GM12878 (cell line): Measurements from ENCODE around the gene PRR7. TPM values are rescaled to one million over a fixed set of nuclear protein-coding genes. Genes with fewer than 3 reads are reported as not detected.
A peak's percentile ranks its signal among the peaks of the same experiment; 100 is the strongest.

Experiments used
- ATF3 ChIP-seq: IDR thresholded peaks from 2 replicates; pipeline ENCODE4 v1.6.1; 2011; ENCODE audit warnings: low read depth, mild to moderate bottlenecking, low read length, moderate library complexity, borderline replicate concordance; ENCODE audit errors: extremely low read depth
- BMI1 ChIP-seq: fragments of 450-650 bp; IDR thresholded peaks from 2 replicates; pipeline ENCODE4 v1.6.1; 2016; ENCODE audit warnings: mild to moderate bottlenecking, moderate library complexity, borderline replicate concordance
- CBX5 ChIP-seq: sonication (generic); IDR thresholded peaks from 2 replicates; pipeline ENCODE4 v1.6.1; 2016; ENCODE audit warnings: low read depth, moderate library complexity, mild to moderate bottlenecking, inconsistent platforms
- HDAC2 ChIP-seq: fragments of 200-600 bp; sonication (generic); IDR thresholded peaks from 2 replicates; pipeline ENCODE4 v1.6.1; 2017
- HDAC6 ChIP-seq: fragments of 200-600 bp; sonication (generic); IDR thresholded peaks from one replicate; pipeline ENCODE4 v1.8.0; 2017; ENCODE audit warnings: antibody characterized with exemption; ENCODE audit not compliant: unreplicated experiment
- IKZF1 ChIP-seq: fragments of 450-650 bp; conservative IDR thresholded peaks from 2 replicates; pipeline ENCODE4 v1.6.1; 2017; ENCODE audit warnings: antibody characterized with exemption, mild to moderate bottlenecking
- IKZF2 ChIP-seq, 2 experiments: fragments of 450-650 bp; IDR thresholded peaks; 2 replicates each; pipeline ENCODE4 v1.6.1; 2017; ENCODE audit warnings: mild to moderate bottlenecking in 2 of 2, moderate library complexity in 2 of 2
- JUND ChIP-seq: IDR thresholded peaks from 2 replicates; pipeline ENCODE4 v1.6.1; 2012; ENCODE audit warnings: low read depth, mild to moderate bottlenecking, low read length, improper control_type of control experiment, moderate library complexity
- KLF5 ChIP-seq: fragments of 450-650 bp; IDR thresholded peaks from 2 replicates; pipeline ENCODE4 v1.6.1; 2014; ENCODE audit warnings: mild to moderate bottlenecking; ENCODE audit not compliant: partially characterized antibody
- MLLT1 ChIP-seq: fragments of 450-650 bp; IDR thresholded peaks from 2 replicates; pipeline ENCODE4 v1.6.1; 2016; ENCODE audit warnings: mild to moderate bottlenecking
- MYB ChIP-seq: fragments of 150-350 bp; IDR thresholded peaks from 2 replicates; pipeline ENCODE4 v1.6.1; 2014; ENCODE audit warnings: mild to moderate bottlenecking, low read depth, low read length, borderline replicate concordance
- NFYA ChIP-seq: IDR thresholded peaks from 2 replicates; pipeline ENCODE4 v1.6.1; 2011; ENCODE audit warnings: low read depth, mild to moderate bottlenecking, low read length, improper control_type of control experiment, borderline replicate concordance
- NRF1 ChIP-seq: conservative IDR thresholded peaks from 2 replicates; pipeline ENCODE4 v1.6.1; 2011; ENCODE audit warnings: mild to moderate bottlenecking, low read depth, low read length, improper control_type of control experiment
- PML ChIP-seq: IDR thresholded peaks from 2 replicates; pipeline ENCODE4 v1.6.1; 2012; ENCODE audit warnings: low read length, inconsistent platforms
- RB1 ChIP-seq: fragments of 450-650 bp; formaldehyde crosslinking; IDR thresholded peaks from 2 replicates; pipeline ENCODE4 v1.6.1; 2017; ENCODE audit warnings: mild to moderate bottlenecking, borderline replicate concordance
- RUNX3 ChIP-seq: IDR thresholded peaks from 2 replicates; pipeline ENCODE4 v1.6.1; 2012; ENCODE audit warnings: low read length, inconsistent platforms
- STAT1 ChIP-seq: fragments of 450-650 bp; conservative IDR thresholded peaks from 2 replicates; pipeline ENCODE4 v1.6.1; 2014; ENCODE audit warnings: antibody characterized with exemption, mild to moderate bottlenecking
- TCF12 ChIP-seq: IDR thresholded peaks from 2 replicates; pipeline ENCODE4 v1.6.1; 2011; ENCODE audit warnings: low read depth, mild to moderate bottlenecking, low read length
- TCF7 ChIP-seq: IDR thresholded peaks from 2 replicates; pipeline ENCODE4 v1.6.1; 2014; ENCODE audit warnings: antibody characterized with exemption, borderline replicate concordance
- USF2 ChIP-seq: IDR thresholded peaks from 2 replicates; pipeline ENCODE4 v1.6.1; 2011; ENCODE audit warnings: low read depth, low read length, improper control_type of control experiment, borderline replicate concordance
- ZBTB33 ChIP-seq: fragments of 450-650 bp; IDR thresholded peaks from 2 replicates; pipeline ENCODE4 v1.6.1; 2017; ENCODE audit warnings: mild to moderate bottlenecking
- ZNF217 ChIP-seq: fragments of 450-650 bp; IDR thresholded peaks from 2 replicates; pipeline ENCODE4 v1.6.1; 2017; ENCODE audit warnings: antibody characterized with exemption, mild to moderate bottlenecking
- ZNF687 ChIP-seq: fragments of 450-650 bp; IDR thresholded peaks from 2 replicates; pipeline ENCODE4 v1.6.1; 2017; ENCODE audit warnings: mild to moderate bottlenecking, moderate library complexity
- polyA plus RNA-seq, 11 experiments: library from polyadenylated mRNA; depleted of rRNA in 4 of 11; unstranded in 6 of 11; stranded (reverse) in 5 of 11; fragments of >200 nt; fragmentation: Nextera tagmentation in 4 of 11; fragmentation: Illumina TruSeq in 1 of 11; extraction: Ambion mirVana in 4 of 11; extraction: Trizol in 1 of 11; gene quantifications; 1 replicate in 1 of 11; 2 replicates in 10 of 11; pipeline versions ENCODE4 v1.2.1 to v1.2.3, GENCODE V29; 2011 to 2016; ENCODE audit warnings: inconsistent platforms in 2 of 11, missing spikeins in 2 of 11, low read depth in 1 of 11
- total RNA-seq, 4 experiments: library from RNA; depleted of rRNA in 3 of 4; stranded (reverse); fragments of >200 nt in 3 of 4; fragmentation: Illumina TruSeq in 1 of 4; extraction: Trizol in 1 of 4; gene quantifications; 2 replicates each; pipeline versions ENCODE4 v1.2.1 to v1.2.3, GENCODE V29; 2013 to 2021

Gene PRR7
- total and polyA plus RNA-seq, 10 of the 15 experiments (the other 5 are each of a cell fraction or from before 2014, with no cell fraction given), result 0.09 to 18.8 (median 4.6) TPM; not detected in 2

GRCh38 chr5:177425801-177426565 lies 20.6 kb upstream of the PRR7 start (continued):
- TF ChIP-seq NRF1 (no peak), HDAC6 (no peak), KLF5 (no peak), TCF12 (no peak), STAT1 (no peak), CBX5 (no peak), PML (no peak), MLLT1 (0 out of 2 replicates have a peak, but pooled peaks have one; percentile 52), MYB (no peak), RB1 (no peak), USF2 (no peak), ATF3 (no peak), JUND (no peak), IKZF2 (IDR thresholded peaks at IDR 0.05) (peak; percentile 84 to 89), ZBTB33 (peak; percentile 52; the same call in 1 of the 2 replicates), HDAC2 (no peak), BMI1 (no peak), NFYA (peak; percentile 54; the same call in 1 of the 2 replicates), TCF7 (no peak), IKZF1 (peak; percentile 90), ZNF687 (peak; percentile 94), ZNF217 (peak; percentile 94), RUNX3 (no peak)
